ENCODE measurements around the gene SH3RF3.

SH3RF3 gene

GRCh38 chr2:109452318-109453305 is 323.6 kb downstream of the SH3RF3 start:
- no peak for DNase-seq (ENCODE audit: low read depth in 2 of 2)

GRCh38 chr2:109453371-109453995 is 324.5 kb downstream of the SH3RF3 start:
- no peak for DNase-seq (ENCODE audit: low read depth in 2 of 2)

GRCh38 chr2:109454304-109454703 is 325.3 kb downstream of the SH3RF3 start:
- DNase-seq (ENCODE audit: low read depth in 2 of 2), result no peak

- DNase-seq (ENCODE audit: low read depth in 2 of 2), result no peak
These were observed 325.9 kb downstream of the SH3RF3 start for GRCh38 chr2:109454765-109455394.

- no peak for DNase-seq (ENCODE audit: low read depth in 2 of 2)
These were observed 327.0 kb downstream of the SH3RF3 start for GRCh38 chr2:109455731-109456691.

- no peak for DNase-seq (ENCODE audit: low read depth in 2 of 2)
These were observed 327.8 kb downstream of the SH3RF3 start for GRCh38 chr2:109456776-109457175.

GRCh38 chr2:109457366-109457765 is 328.4 kb downstream of the SH3RF3 start:
- DNase-seq (ENCODE audit: low read depth in 2 of 2), result no peak

- DNase-seq (ENCODE audit: low read depth in 2 of 2), result no peak
These were observed 328.8 kb downstream of the SH3RF3 start for GRCh38 chr2:109457794-109458193.

- no peak for DNase-seq (ENCODE audit: low read depth in 2 of 2)
These were observed 329.5 kb downstream of the SH3RF3 start for GRCh38 chr2:109458512-109458911.

GRCh38 chr2:109459485-109459884 is 330.5 kb downstream of the SH3RF3 start:
- DNase-seq (ENCODE audit: low read depth in 2 of 2), result no peak

GRCh38 chr2:109460553-109461324 is 331.7 kb downstream of the SH3RF3 start:
- DNase-seq (ENCODE audit: low read depth in 2 of 2), result no peak

- no peak for DNase-seq (ENCODE audit: low read depth in 2 of 2)
These were observed 334.2 kb downstream of the SH3RF3 start for GRCh38 chr2:109463236-109463635.

GRCh38 chr2:109463891-109464290 is 334.9 kb downstream of the SH3RF3 start:
- no peak for DNase-seq (ENCODE audit: low read depth in 2 of 2)

- no peak for DNase-seq (ENCODE audit: low read depth in 2 of 2)
These were observed 337.9 kb downstream of the SH3RF3 start for GRCh38 chr2:109466674-109467575.

GRCh38 chr2:109467701-109468100 is 338.7 kb downstream of the SH3RF3 start:
- DNase-seq (ENCODE audit: low read depth in 2 of 2), result no peak

GRCh38 chr2:109468893-109469292 is 339.9 kb downstream of the SH3RF3 start:
- DNase-seq (ENCODE audit: low read depth in 2 of 2), result no peak

GRCh38 chr2:109471658-109472057 is 342.7 kb downstream of the SH3RF3 start:
- no peak for DNase-seq (ENCODE audit: low read depth in 2 of 2)

GRCh38 chr2:109472331-109472959 is 343.4 kb downstream of the SH3RF3 start:
- no peak for DNase-seq (ENCODE audit: low read depth in 2 of 2)

- DNase-seq (ENCODE audit: low read depth in 2 of 2), result no peak
These were observed 344.0 kb downstream of the SH3RF3 start for GRCh38 chr2:109472974-109473373.

Data from stimulated activated CD8-positive, alpha-beta memory T cell treated with anti-CD3 and anti-CD28 coated beads, Interleukin-2, amount 100 ng/mL, for 1 hour (primary cell).